ENCODE data around the gene NFIX.
"Not testable (repeated sequence)": the region's sequence is repeated elsewhere in the genome, so short reads cannot be mapped to it uniquely, and the experiment has no call there.

The NFIX gene

DNA sequence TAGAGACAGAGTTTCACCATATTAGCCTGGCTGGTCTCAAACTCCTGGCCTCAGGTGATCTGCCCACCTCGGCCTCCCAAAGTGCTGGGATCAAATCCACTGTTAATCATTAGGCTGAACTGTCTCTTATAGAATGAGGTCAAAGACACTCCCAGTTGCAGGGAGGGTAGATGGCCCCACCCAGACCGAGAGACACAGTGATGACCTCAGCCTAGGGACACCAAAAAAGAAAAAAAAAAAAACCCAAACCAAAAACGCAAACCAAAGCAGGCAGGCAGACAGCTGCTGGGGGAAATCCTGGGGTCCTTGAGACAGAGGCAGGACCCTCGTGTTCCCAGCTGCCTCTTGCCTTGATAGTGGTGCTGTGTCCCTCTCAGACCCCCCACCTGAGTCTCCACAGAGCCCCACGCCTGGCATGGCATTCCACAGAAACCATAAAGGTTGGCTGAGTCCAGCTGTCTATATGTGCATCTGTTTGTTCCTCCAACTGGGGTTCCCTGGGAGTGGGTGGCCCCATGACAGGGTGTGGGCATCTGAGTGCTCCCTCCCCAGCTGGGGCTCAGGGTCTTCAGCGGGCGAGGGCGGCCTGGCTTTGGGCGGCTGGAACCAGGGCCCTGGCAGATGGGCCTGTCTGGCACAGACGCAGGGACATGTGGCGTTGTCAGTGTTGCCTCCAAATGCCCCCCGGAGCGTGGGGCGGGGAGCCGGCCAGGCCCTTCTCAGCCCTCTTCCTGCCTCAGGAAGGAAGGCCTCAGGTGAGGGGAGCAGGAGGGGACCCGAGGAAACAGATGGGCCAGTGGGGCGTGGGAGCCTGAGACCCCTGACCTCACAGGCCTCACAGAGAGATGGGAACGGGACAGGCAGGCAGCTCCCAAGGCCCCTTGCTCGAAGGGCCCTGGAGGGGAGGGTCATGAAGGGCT is 20.7 kb upstream of the NFIX start:
- DNase-seq (ENCODE audit: low read depth): no peak

DNA sequence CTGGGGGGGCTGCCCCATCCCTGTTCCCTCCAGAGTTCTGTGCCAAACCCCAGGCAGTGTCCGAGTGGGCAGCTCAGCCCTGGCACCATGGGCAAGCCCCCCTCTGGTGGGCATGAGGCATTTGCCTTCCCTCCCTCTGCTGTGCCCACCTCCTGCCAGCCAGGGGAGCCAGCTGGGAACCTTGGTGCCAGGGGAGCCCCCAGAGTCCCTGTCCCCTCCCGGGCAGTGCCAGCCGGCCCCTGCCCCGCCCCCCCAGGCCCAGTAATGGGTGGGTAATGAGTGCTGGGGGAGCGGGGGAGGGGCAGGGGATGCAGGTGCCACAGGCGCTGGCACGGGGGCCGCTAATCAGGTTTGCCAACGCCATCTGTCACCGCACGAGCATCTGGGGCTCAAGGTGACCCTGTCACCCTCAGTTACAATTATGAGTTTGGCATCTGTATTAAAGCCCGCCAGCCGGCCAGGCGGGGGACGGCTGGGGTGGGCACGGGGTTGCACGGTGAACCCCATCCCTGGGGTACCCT is 20.0 kb upstream of the NFIX start:
- H3K4me3 ChIP-seq (ENCODE audit: low read length): no peak overlapping the region
- TF ChIP-seq, protein P1, sequence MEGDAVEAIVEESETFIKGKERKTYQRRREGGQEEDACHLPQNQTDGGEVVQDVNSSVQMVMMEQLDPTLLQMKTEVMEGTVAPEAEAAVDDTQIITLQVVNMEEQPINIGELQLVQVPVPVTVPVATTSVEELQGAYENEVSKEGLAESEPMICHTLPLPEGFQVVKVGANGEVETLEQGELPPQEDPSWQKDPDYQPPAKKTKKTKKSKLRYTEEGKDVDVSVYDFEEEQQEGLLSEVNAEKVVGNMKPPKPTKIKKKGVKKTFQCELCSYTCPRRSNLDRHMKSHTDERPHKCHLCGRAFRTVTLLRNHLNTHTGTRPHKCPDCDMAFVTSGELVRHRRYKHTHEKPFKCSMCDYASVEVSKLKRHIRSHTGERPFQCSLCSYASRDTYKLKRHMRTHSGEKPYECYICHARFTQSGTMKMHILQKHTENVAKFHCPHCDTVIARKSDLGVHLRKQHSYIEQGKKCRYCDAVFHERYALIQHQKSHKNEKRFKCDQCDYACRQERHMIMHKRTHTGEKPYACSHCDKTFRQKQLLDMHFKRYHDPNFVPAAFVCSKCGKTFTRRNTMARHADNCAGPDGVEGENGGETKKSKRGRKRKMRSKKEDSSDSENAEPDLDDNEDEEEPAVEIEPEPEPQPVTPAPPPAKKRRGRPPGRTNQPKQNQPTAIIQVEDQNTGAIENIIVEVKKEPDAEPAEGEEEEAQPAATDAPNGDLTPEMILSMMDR (IDR thresholded peaks at IDR 0.05; ENCODE audit: insufficient read depth, low read depth, low read length, missing control alignments): no peak
- no peak for DNase-seq (ENCODE audit: low read depth)

More for the DNA sequence above, 20.7 kb upstream of the NFIX start:
- TF ChIP-seq, protein P1 (IDR thresholded peaks at IDR 0.05; ENCODE audit: insufficient read depth, low read depth, low read length, missing control alignments): no peak
- no peak overlapping the region for H3K4me3 ChIP-seq (ENCODE audit: low read length)

DNA sequence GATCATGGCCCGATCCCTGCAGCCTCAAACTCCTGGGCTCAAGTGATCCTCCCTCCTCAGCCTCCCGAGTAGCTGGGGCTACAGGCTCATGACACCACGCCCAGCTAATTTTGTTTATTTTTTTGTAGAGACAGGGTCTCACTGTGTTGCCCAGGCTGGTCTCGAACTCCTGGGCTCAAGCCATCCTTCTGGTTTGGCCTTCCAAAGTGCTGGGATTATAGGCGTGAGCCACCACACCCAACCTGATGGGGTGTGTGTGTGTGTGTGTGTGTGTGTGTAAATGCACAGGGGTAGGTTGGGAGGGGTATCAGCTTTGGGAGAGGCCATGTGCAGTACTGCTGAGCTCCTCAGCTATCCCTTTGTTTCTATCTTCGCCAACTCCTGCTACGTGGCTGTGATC is 19.2 kb upstream of the NFIX start:
- DNase-seq (ENCODE audit: low read depth); H3K4me3 ChIP-seq (ENCODE audit: low read length): not testable (repeated sequence)

DNA sequence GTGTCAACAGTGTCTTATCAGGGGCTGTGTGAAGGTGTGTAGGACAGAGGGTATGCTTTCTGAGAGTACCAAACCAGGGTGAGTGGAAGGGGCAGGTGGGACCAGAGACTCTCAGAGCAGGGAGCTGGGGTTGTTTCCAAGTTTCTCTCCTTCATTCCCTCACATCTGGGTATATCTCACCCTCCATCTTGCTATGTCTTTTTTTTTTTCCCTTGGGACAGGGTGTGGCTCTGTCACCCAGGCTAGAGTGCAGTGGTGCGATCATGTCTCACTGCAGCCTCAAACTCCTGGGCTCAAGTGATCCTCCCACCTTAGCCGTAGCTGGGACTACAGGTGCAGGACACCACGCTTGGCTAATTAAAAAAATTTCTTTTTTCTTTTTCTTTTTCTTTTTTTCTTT is 15.3 kb upstream of the NFIX start:
- TF ChIP-seq, protein P1 (IDR thresholded peaks at IDR 0.05; ENCODE audit: insufficient read depth, low read depth, low read length, missing control alignments): no peak
- H3K4me3 ChIP-seq (ENCODE audit: low read length): no peak overlapping the region
- DNase-seq (ENCODE audit: low read depth): no peak

DNA sequence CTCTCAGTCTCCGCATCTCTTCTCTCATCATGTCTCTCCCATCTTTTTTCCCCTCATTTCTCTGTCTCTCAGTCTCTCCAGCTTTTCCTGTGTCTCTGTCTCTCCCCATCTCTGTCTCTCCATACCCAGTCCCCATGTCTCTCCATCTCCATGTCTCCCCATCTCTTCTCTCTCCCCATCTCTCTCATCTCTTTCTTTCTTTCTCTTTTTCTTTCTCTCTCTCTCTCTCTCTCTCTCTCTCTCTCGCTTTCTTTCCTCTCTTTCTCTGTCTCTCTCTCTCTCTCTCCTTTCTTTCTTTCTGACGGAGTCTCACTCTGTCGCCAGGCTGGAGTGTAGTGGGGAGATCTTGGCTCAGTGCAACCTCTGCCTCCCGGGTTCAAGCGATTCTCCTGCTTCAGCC is 12.6 kb upstream of the NFIX start:
- no peak for DNase-seq (ENCODE audit: low read depth)
- TF ChIP-seq, protein P1 (IDR thresholded peaks at IDR 0.05; ENCODE audit: insufficient read depth, low read depth, low read length, missing control alignments): no peak
- H3K4me3 ChIP-seq (ENCODE audit: low read length): no peak overlapping the region

DNA sequence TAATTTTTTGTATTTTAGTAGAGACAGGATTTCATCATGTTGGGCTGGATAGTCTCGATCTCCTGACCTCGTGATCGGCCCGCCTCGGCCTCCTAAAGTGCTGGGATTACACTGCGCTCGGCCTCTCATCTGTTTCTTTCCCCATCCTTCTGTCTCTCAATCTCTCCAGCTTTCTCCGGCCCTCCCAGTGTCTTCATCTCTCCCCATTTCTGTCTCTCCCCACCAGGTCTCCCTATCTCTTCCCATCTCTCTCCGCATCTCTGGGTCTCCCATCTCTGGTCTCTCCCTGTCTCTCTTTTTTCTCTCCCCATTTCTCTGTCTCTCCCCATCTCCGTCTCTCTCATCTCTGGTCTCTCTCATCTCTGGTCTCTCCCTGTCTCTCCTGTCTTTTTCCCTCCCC is 12.2 kb upstream of the NFIX start:
- TF ChIP-seq, protein P1 (IDR thresholded peaks at IDR 0.05; ENCODE audit: insufficient read depth, low read depth, low read length, missing control alignments): no peak
- DNase-seq (ENCODE audit: low read depth): no peak
- H3K4me3 ChIP-seq (ENCODE audit: low read length): no peak overlapping the region

DNA sequence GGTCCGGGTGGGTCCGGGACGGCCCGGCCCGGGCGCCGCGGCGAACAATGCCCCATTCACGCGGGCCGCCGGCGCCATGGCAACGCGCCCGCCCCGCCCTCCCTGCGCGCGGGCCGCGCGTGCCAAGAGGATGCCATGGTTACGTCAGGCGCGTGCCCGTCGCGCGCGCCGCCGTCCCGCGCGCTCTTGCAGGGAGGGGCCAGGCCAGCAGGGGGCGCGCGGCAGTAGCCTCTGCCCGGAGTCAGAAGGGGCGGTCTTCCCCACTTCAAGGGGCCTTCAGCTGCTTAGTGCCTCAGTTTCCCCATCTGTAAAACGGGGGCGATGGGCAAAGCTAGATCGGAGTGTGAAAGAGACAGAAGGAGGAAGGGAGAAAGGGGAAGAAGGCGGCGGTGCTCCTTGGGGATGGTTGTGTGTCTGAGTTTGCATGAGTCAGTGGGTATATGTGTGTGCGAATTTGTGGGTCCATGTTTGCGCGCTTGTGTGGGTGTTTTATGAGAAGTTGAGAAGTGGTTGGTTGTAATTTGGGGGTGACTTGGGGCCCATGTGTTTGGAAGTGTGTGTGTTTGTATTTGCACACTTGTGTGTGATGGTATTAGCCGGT is 11.6 kb upstream of the NFIX start:
- DNase-seq (ENCODE audit: low read depth): peak; percentile 76
- TF ChIP-seq, protein P1 (IDR thresholded peaks at IDR 0.05; ENCODE audit: insufficient read depth, low read depth, low read length, missing control alignments): peak; percentile 65
- H3K4me3 ChIP-seq (ENCODE audit: low read length): no peak overlapping the region
